NCI-H2227 treated with DMSO at 0.1 percent for 48 hours (cell line): Measurements from ENCODE around the gene PAK5.

Source experiments
- DNase-seq: peaks from one replicate; lab custom pipeline; 2025; lab: John Stamatoyannopoulos, UW

The PAK5 gene

DNA sequence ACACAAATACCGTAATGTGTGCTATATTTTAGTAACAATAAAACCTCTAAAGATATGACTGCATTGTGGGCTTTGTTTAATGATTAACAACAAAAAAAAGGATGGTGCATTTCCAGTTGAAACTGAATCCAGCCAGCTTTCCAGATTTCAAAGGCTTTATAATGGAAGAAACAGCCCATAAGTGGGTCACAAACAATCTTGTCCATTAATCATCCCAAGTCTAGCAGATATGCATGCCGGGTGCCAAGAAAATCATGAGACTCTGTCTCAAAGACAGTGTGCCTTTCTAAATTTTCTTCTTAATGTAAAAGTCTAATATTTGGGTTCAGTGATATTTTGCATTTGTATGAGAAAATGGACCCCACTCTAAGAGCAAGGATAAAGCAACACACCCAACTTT is 345.1 kb downstream of the PAK5 start:
- no peak for DNase-seq

GRCh38 chr20:9492067-9492466 is 346.8 kb downstream of the PAK5 start:
- DNase-seq, result no peak

- DNase-seq, result no peak
Measured at GRCh38 chr20:9491324-9491723, 347.6 kb downstream of the PAK5 start.

- no peak for DNase-seq
Measured at GRCh38 chr20:9490631-9491030, 348.2 kb downstream of the PAK5 start.

GRCh38 chr20:9490161-9490560 is 348.7 kb downstream of the PAK5 start:
- no peak for DNase-seq

DNA sequence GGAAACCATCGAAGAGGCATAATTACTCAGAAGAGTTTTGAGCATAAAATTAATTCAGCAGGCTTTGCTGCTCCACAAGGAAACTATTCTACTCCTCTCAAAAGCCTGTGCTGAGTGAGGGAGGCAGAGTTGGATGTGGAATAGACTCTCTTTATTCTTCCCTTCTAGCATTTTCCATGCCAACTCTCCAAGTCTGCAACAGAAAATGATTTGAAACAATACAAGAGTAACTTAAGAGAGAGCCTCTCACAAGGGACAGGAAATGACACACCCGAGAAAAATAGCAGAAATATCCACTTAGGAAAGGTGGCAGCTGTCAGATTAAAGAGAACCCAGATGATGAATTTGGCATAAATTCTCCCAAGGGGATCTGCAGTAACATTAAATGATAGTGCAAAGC is 350.8 kb downstream of the PAK5 start:
- DNase-seq, result no peak
